ENCODE measurements around the gene RALB. TPM values are rescaled to one million over a fixed set of nuclear protein-coding genes. Genes with fewer than 3 reads are reported as not detected.

The RALB gene
- total RNA-seq, 1 experiment from 2014 or later = 88.6 TPM

Other genes starting within 250 kb of the RALB start
- gene EPB41L5, start 239.8 kb upstream of the RALB start, total RNA-seq (2014; rRNA removed; shearing (Covaris generic); ENCODE audit: low replicate concordance) = 9.8 and 11.8 TPM in 2 replicates
- gene TMEM185B, start 29.5 kb upstream of the RALB start, total RNA-seq (2014; rRNA removed; shearing (Covaris generic); ENCODE audit: low replicate concordance) = 31.5 and 33.4 TPM in 2 replicates
- 1.8 and 3.9 TPM in 2 replicates for gene INHBB, start 93.3 kb downstream of the RALB start, total RNA-seq (2014; rRNA removed; shearing (Covaris generic); ENCODE audit: low replicate concordance)

All from MG63 (cell line).